GM21723 (cell line): ENCODE results near the gene HS1BP3.

ENCODE experiments used
- ATAC-seq: cut with Tn5 transposase; IDR thresholded peaks from one replicate; pipeline ENCODE4 v1.9.1; 2021; ENCODE audit warnings: mild to moderate bottlenecking, moderate library complexity; ENCODE audit not compliant: unreplicated experiment

The HS1BP3 gene

GRCh38 chr2:20632446-20632990, 18.4 kb downstream of the HS1BP3 start:
- no peak for ATAC-seq

- no peak for ATAC-seq
Measured at GRCh38 chr2:20631617-20632307, 19.1 kb downstream of the HS1BP3 start.

GRCh38 chr2:20630967-20631366, 19.9 kb downstream of the HS1BP3 start:
- no peak for ATAC-seq

GRCh38 chr2:20629581-20630171, 21.2 kb downstream of the HS1BP3 start:
- ATAC-seq = no peak

- ATAC-seq = no peak
Measured at GRCh38 chr2:20629181-20629580, 21.7 kb downstream of the HS1BP3 start.

GRCh38 chr2:20627712-20628380, 23.1 kb downstream of the HS1BP3 start:
- ATAC-seq = no peak

- ATAC-seq = no peak
Measured at GRCh38 chr2:20626698-20627513, 24.0 kb downstream of the HS1BP3 start.

GRCh38 chr2:20626392-20626697, 24.6 kb downstream of the HS1BP3 start:
- no peak for ATAC-seq

- ATAC-seq = no peak
Measured at GRCh38 chr2:20625491-20626391, 25.2 kb downstream of the HS1BP3 start.

- ATAC-seq = no peak
Measured at GRCh38 chr2:20624884-20625485, 25.9 kb downstream of the HS1BP3 start.

- no peak for ATAC-seq
Measured at GRCh38 chr2:20624156-20624883, 26.6 kb downstream of the HS1BP3 start.

- no peak for ATAC-seq
Measured at GRCh38 chr2:20623741-20624155, 27.1 kb downstream of the HS1BP3 start.

- ATAC-seq = no peak
Measured at GRCh38 chr2:20623241-20623640, 27.7 kb downstream of the HS1BP3 start.

- ATAC-seq = no peak
Measured at GRCh38 chr2:20622731-20623130, 28.2 kb downstream of the HS1BP3 start.

- no peak for ATAC-seq
Measured at GRCh38 chr2:20622296-20622686, 28.6 kb downstream of the HS1BP3 start.

- no peak for ATAC-seq
Measured at GRCh38 chr2:20621366-20622295, 29.3 kb downstream of the HS1BP3 start.

GRCh38 chr2:20620696-20621365, 30.1 kb downstream of the HS1BP3 start:
- ATAC-seq = no peak

GRCh38 chr2:20620271-20620681, 30.6 kb downstream of the HS1BP3 start:
- ATAC-seq = no peak
